Measurements from ENCODE around the gene TENM3.

- TF ChIP-seq CTCF (IDR thresholded peaks at IDR 0.05; ENCODE audit: extremely low read depth in 1 of 2, insufficient read depth in 1 of 2, low read depth in 1 of 2, low read length in 2 of 2) (no peak), EZH2 (IDR thresholded peaks at IDR 0.05; ENCODE audit: borderline replicate concordance, low read depth, low read length, severe bottlenecking) (no peak)
These were observed 54.5 kb downstream of the TENM3 start for GRCh38 chr4:182297659-182298058.
